Stimulated activated naive CD8-positive, alpha-beta T cell treated with anti-CD3 and anti-CD28 coated beads, Interleukin-15, Interleukin-2, amounts not matched to agents 100 U/mL and 50 U/mL, for 24 hours (primary cell): ENCODE data around the gene LANCL1.
"Not testable (repeated sequence)": the region's sequence is repeated elsewhere in the genome, so short reads cannot be mapped to it uniquely, and the experiment has no call there.

ENCODE experiments used
- ATAC-seq: fragments of 150-1000 bp; cut with Tn5 transposase; one replicate; pipeline ENCODE4 v1.10.0; 2021
- DNase-seq: peaks from one replicate; pipeline ENCODE4 v3.0.0; 2021

Gene LANCL1

DNA sequence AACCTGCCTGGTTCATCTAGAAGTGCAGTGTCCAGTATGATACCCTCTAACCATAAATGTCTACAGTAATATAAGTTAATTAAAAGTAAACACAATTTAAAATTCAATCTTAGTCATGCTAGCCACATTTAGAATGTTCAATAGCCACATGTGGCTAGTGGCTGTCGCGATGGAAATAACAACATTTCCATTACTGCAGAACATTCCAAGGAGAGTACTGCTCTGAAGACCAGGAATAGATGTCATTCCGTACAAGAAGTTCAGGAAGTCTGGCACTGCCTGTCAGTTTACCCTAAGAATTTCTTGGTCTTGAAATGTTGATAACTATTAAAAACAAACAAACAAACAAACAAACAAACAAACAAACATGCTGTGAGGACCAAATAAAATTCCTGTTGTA lies 17.2 kb downstream of the LANCL1 start:
- ATAC-seq: no peak
- DNase-seq: no peak

DNA sequence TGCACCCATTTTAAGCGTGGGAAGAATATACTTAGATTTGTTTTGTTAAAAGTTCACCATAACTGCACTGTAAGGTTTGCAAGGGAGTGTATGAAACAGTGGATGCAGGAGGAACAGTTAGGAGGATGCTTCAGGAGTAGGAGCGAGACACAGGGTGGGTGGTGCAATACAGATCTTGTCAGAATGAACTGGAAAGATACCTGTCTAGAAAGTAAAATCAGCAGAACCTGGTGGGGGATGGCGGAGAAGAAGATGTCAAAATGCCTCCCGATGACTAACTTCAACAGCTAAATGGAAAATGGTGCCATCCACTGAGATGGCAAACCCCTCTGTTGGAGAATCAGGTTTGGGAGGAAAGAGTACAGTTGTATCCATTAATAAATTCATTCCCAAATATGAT lies 18.2 kb downstream of the LANCL1 start:
- ATAC-seq: no peak
- DNase-seq: no peak

DNA sequence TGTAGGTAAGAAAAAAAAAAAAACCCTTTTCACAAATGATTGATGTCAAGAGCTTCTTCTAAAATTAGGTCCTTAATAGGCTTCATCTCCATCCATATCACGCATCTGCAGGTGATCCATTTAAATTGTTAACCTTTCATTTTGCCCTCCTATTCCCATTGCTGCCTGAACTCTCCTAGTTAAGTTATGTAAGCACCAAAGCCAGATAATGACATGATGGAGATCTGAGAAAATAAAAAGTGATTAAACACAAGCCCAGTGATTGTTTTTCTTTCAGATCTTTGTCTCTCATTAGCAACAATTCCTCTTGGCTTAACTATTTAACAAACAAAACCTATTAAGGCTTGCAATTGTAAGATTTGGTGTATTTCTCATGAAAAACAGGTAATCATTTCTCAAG lies 20.0 kb downstream of the LANCL1 start:
- ATAC-seq: no peak
- DNase-seq: no peak

- no peak for ATAC-seq
- DNase-seq: no peak
These were observed 22.2 kb downstream of the LANCL1 start for GRCh38 chr2:210454336-210454735.

- ATAC-seq (no peak), DNase-seq (no peak)
These were observed 24.4 kb downstream of the LANCL1 start for GRCh38 chr2:210452194-210452593.

DNA sequence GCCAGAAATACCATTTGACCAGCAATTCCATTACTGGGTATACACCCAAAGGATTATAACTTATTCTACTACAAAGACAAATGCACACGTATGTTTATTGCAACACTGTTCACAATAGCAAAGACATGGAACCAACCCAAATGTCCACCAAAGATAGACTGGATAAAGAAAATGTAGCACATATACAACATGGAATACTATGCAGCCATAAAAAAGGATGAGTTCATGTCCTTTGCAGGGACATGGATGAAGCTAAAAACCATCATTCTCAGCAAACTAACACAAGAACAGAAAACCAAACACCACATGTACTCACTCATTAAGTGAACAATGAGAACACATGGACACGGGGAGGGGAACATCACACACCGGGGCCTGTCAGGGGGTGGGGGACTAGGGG lies 25.6 kb downstream of the LANCL1 start:
- not testable (repeated sequence) for ATAC-seq, DNase-seq

DNA sequence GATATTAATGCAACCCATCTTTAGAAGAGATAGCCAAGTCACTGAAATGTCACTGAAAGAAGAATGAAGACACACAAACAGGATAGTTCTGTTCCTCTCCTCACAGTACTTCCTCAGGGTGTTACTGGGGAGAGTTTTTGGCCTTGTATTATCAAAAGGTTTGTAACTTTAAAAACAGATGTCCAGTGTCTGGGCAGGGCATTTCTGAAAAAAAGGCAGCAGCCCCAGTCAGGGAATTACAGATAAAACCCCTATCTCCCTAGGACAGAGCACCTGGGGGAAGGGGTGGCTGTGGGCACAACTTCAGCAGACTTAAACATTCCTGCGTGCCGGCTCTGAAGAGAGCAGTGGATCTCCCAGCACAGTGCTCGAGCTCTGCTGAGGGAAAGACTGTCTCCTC lies 30.8 kb downstream of the LANCL1 start:
- ATAC-seq: no peak

DNA sequence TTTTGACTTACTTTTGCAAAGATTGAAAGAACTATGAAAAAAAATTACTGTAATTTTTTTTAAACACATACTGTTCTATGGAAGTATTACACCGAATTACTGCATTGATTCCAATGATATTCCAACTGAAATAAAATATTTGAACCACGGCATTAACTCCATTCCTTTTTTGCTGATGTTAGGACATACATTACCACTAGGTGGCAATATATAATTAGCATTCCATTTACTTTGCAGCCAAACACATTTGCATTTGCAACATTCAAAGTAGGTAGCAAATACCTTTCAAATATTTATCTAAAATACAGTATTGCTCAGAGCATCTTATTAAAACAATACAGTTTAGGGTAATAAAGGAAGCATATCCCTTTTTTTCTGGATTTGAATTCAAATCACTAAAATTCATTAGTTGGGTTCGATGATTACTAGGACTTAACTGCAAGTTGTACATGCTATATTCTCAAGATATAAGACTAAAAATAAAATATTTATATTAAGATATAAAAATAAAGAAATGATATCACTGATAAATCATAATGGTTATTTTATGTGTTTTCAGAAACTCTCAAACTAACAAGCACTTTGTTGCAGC lies 31.3 kb downstream of the LANCL1 start:
- no peak for DNase-seq
- ATAC-seq: no peak

More for the DNA sequence above, 30.8 kb downstream of the LANCL1 start:
- DNase-seq: no peak

- DNase-seq (no peak), ATAC-seq (no peak)
These were observed 33.0 kb downstream of the LANCL1 start for GRCh38 chr2:210443527-210443926.

DNA sequence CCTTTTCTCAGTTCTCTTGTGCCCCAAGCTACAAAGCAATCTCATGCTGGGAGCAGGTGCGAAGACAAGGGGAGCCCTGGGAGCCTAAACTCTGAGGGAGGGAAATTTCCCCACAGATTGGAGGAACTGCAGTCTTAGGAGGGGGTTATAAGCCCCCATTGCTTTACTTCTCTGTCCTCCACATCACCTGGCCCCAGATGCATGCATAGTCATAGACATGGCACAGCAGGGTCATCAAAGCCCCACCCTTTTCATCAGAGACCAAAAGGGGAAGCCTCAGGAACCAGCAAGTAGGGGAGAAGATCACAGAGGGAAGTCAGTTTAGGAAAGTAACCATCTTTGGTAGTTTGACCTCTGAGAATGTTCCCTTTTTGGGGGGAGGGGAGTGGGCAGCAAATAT lies 33.7 kb downstream of the LANCL1 start:
- peak; percentile 19 for ATAC-seq
- DNase-seq: no peak

GRCh38 chr2:210442457-210442856 lies 34.1 kb downstream of the LANCL1 start:
- ATAC-seq: no peak
- DNase-seq: no peak

GRCh38 chr2:210440206-210440605 lies 36.4 kb downstream of the LANCL1 start:
- ATAC-seq (no peak), DNase-seq (no peak)

GRCh38 chr2:210435439-210435838 lies 41.1 kb downstream of the LANCL1 start:
- DNase-seq (no peak), ATAC-seq (no peak)

GRCh38 chr2:210432633-210433032 lies 43.9 kb downstream of the LANCL1 start:
- ATAC-seq (no peak), DNase-seq (no peak)

- ATAC-seq (no peak), DNase-seq (no peak)
These were observed 47.0 kb downstream of the LANCL1 start for GRCh38 chr2:210429403-210430137.

DNA sequence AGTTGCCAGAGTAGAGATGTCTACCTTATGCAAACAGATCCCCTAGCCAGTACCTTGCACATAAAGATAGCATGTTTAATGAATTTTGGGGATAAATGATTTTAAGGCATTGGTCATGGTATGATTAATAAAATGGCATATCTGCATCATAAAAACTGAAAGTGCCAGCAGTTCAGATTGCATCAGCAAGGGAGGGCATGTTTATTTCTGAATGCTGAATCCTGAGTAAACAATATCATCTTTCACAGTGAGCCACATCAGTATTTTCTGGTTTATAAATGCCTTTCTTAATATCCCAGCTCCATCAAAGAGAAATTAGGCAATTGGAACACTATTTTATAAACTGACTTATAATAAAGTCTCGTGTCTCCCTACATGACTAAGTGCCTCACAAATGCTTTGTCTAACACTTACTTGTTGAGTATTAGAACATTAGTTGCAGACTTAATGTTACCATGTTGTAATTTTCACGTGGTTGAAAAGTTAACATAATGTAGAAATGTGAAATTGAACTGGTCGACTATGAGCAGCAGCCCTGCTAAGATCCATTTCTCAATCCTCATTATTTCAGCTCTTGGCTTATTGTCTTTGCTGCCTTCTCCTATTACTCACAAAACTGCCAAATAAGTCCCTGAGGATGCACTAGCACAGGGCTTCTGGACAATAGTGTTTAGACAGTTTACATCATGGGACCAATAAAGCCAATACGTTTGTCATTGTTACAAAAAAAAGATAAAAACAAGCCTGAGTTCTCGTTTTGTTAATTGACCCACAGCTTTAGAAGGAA lies 48.0 kb downstream of the LANCL1 start:
- DNase-seq (no peak), ATAC-seq (no peak)

DNA sequence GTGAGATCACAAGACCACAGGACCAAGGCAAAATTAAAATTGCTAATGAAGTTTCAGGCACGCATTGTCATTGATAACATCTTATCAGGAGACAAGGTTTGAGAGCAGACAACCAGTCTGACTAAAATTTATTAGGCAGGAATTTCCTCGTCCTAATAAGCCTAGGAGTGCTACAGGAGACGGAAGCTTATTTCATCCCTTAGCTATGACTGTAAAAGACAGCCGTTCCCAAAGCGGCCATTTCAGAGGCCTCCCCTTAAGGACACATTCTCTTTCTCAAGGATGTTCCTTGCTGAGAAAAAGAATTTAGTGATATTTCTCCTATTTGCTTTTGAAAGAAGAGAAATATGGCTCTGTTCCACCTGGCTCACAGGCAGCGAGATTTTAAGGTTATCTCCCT lies 49.2 kb downstream of the LANCL1 start:
- not testable (repeated sequence) for ATAC-seq

GRCh38 chr2:210422366-210422765 lies 54.2 kb downstream of the LANCL1 start:
- no peak for ATAC-seq
- no peak for DNase-seq

More for the DNA sequence above, 49.2 kb downstream of the LANCL1 start:
- not testable (repeated sequence) for DNase-seq

- no peak for DNase-seq
- no peak for ATAC-seq
These were observed 54.6 kb downstream of the LANCL1 start for GRCh38 chr2:210421916-210422315.

DNA sequence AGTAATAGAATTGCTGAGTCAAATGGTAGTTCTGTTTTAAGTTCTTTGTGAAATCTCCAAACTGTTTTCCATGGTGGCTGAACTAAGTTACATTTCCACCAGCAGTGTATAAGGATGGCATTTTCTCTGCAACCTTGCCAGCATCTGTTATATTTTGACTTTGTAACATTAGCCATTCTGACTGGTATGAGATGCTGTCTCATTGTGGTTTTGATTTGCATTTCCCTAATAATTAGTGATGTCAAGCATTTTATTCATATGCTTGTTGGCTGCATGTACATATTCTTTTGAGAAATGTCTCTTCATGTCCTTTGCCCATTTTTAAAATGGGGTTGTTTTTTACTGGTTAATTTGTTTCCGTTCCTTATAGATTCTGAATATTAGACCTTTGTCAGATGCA lies 63.9 kb downstream of the LANCL1 start:
- DNase-seq: no peak
- no peak for ATAC-seq

GRCh38 chr2:210410542-210410941 lies 66.0 kb downstream of the LANCL1 start:
- no peak for ATAC-seq
- DNase-seq: no peak

DNA sequence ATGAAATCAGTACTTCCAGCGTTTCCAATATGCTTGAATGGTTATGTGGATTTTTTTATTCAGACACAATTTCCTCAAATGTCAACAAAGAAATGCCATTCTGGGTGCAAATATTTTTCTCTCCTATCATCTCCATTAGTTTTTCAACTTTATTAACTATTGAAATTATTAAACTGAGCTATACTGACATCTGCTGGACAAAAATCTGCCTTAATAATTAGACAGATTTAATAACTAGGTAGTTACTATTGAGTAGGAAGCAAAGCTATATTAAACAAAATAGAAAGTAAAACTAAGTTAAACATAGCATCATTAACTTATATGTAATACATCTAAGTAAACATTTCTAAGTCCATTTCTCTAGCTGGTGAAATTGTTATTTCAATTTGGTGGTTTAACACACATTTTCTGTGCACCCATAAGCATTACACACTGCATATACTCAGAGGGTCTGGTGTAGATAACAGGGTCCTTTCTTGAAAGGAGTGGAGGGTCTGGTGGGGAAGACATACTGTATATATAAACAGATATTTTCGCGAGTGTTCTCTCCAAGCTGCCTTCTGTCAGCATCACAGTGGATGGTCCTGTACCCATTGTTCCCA lies 77.0 kb downstream of the LANCL1 start:
- ATAC-seq (no peak), DNase-seq (no peak)

- no peak for DNase-seq
- no peak for ATAC-seq
These were observed 84.1 kb downstream of the LANCL1 start for GRCh38 chr2:210392469-210392881.
